Measurements from ENCODE around the gene HOXC11. TPM values are rescaled to one million over a fixed set of nuclear protein-coding genes. Genes with fewer than 3 reads are reported as not detected.

The HOXC11 gene
- total and polyA plus RNA-seq, 8 donors, result not detected

- ATAC-seq, result peak; percentile 97
- TF ChIP-seq, protein P1, sequence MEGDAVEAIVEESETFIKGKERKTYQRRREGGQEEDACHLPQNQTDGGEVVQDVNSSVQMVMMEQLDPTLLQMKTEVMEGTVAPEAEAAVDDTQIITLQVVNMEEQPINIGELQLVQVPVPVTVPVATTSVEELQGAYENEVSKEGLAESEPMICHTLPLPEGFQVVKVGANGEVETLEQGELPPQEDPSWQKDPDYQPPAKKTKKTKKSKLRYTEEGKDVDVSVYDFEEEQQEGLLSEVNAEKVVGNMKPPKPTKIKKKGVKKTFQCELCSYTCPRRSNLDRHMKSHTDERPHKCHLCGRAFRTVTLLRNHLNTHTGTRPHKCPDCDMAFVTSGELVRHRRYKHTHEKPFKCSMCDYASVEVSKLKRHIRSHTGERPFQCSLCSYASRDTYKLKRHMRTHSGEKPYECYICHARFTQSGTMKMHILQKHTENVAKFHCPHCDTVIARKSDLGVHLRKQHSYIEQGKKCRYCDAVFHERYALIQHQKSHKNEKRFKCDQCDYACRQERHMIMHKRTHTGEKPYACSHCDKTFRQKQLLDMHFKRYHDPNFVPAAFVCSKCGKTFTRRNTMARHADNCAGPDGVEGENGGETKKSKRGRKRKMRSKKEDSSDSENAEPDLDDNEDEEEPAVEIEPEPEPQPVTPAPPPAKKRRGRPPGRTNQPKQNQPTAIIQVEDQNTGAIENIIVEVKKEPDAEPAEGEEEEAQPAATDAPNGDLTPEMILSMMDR (IDR thresholded peaks at IDR 0.05), result peak; percentile 92 to 98
- peaks cover 6 to 23% of the 10 kb centered on the region in 2 donors for H3K4me1 ChIP-seq
- peak; percentile 82 to 97 (median 86) for DNase-seq
- no peaks in the 10 kb centered on the region for H3K9me3 ChIP-seq
- peaks cover 93 to 98% of the 10 kb centered on the region in 2 donors for H3K27me3 ChIP-seq
- intact Hi-C loops (cut with DNase I), result loop anchor here (5.0 to 10.0 kb wide), 2 partner anchors 189 to 196 kb away; no protein-coding TSS in a partner anchor
- peak overlapping the region; percentile 17 to 25 for H3K4me3 ChIP-seq
- no peaks in the 10 kb centered on the region for H3K36me3 ChIP-seq
- H3K27ac ChIP-seq, result no peak overlapping the region
Observed at GRCh38 chr12:54005853-54006558, 33.1 kb downstream of the HOXC11 start.

DNA sequence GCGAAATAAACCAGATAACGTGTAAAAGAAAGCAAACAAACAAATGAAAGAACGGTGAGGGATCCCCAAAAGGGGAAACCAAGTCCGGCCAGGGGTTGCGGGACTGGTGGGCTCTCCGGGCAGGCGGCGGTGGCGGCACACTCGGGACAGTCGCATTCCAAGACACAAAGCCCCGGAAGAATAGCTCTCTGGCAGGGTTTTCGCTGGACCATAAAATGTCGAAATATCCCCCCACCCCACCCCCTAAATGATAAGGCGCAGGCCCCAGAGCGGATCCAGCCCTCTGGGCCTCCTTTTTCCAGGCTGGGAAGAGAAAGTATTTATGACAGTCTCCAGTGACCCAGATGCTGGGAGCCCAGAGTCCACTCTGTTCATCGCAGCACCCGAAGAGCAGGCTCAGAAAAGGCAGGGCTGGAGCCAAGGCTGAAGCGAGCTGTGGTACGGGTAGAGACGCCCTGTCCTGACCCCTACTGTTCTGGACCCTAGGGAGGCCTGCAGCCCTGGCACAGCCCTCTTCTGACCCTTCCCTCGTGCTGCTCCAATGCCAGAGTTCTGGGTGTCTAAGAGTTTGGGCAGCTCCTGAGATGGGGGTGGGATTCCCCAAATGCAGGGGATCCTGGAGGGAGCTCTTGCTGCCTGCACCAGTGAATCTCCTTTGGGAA lies 33.8 kb downstream of the HOXC11 start:
- Histone ChIP-seq H3K36me3 (no peaks in the 10 kb centered on the region), H3K27ac (no peak overlapping the region), H3K27me3 (peaks cover 92 to 98% of the 10 kb centered on the region in 2 donors), H3K9me3 (no peaks in the 10 kb centered on the region), H3K4me3 (peak overlapping the region; percentile 17 to 25), H3K4me1 (peaks cover 6 to 27% of the 10 kb centered on the region in 2 donors)
- no peak for ATAC-seq
- intact Hi-C loops (cut with DNase I), result loop anchor here (5.0 to 10.0 kb wide), 2 partner anchors 188 to 196 kb away; no protein-coding TSS in a partner anchor
- TF ChIP-seq, protein P1 (IDR thresholded peaks at IDR 0.05), result no peak
- no peak for DNase-seq

DNA sequence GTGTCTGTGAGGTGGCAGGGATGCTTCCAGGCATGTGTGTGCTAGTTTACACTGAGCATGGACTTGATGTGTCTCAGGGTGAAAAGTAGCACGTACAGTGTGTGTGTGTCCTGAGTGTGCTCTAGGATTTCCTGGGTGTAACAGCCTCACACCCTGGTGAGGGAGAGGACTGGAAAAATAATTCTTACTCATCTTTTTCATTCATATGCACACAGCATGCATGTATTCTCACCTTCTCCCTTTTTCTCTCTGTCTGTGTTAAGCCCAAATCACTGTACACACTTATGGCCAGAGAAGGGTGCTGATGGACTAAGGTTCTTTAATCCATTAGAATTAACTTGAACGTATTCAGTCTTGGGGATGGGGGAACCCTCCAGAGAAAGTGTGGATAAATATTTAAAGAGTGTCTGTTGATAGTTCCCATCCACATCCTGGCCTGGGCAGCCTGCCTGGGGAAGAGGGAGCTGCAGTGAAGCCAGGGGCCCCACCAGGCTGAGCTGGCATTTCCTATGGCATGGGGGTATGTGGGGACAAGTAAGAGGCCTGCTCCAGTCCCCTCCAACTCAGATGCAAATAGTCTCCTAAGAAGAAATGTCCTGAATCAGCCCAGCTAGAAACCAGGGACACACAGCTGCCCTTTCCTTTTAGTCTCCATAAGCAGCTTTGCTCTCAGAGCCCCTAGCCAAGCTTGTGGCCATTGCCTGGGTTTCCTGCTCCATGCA lies 34.8 kb downstream of the HOXC11 start:
- Histone ChIP-seq H3K4me1 (peaks cover 6 to 27% of the 10 kb centered on the region in 2 donors), H3K9me3 (no peaks in the 10 kb centered on the region), H3K27me3 (peaks cover 93 to 98% of the 10 kb centered on the region in 2 donors), H3K27ac (no peak overlapping the region), H3K4me3 (no peak overlapping the region), H3K36me3 (no peaks in the 10 kb centered on the region)
- intact Hi-C loops (cut with DNase I), result loop anchor here (5.0 to 10.0 kb wide), 2 partner anchors 187 to 195 kb away; no protein-coding TSS in a partner anchor
- TF ChIP-seq, protein P1 (IDR thresholded peaks at IDR 0.05), result no peak
- DNase-seq (no peak), ATAC-seq (no peak)

DNA sequence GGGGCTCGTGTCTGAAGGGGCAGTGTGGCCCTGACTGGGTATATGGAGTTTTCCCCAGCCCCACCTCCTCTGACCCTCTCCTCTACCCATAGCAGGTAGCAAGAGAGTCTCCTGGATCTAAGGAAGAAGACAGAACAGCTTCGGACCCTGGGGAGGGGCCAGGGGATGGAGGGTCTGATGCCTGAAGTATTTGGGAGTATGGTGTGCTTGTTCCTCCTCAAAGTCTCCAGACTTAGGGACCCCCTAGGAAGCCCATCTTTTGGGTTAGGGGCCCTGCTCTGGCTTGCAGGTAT lies 35.3 kb downstream of the HOXC11 start:
- no peak overlapping the region for H3K27ac ChIP-seq
- no peaks in the 10 kb centered on the region for H3K9me3 ChIP-seq
- peaks cover 6 to 27% of the 10 kb centered on the region in 2 donors for H3K4me1 ChIP-seq
- ATAC-seq (no peak), DNase-seq (no peak)
- peaks cover 92 to 98% of the 10 kb centered on the region in 2 donors for H3K27me3 ChIP-seq
- TF ChIP-seq, protein P1 (IDR thresholded peaks at IDR 0.05), result no peak
- H3K4me3 ChIP-seq, result no peak overlapping the region
- H3K36me3 ChIP-seq, result no peaks in the 10 kb centered on the region
- intact Hi-C loops (cut with DNase I), result loop anchor here (5.0 to 10.0 kb wide), 2 partner anchors 187 to 194 kb away; no protein-coding TSS in a partner anchor

Data from left lung (tissue), 10 donors.